ENCODE results near the gene PCLAF.

Gene PCLAF

GRCh38 chr15:64369078-64369607 lies 12.1 kb downstream of the PCLAF start:
- H3K4me3 ChIP-seq (replicated peaks in 1 of 2; ENCODE audit: low read depth in 2 of 2, low read length in 2 of 2), result no peak overlapping the region
- TF ChIP-seq CTCF (IDR thresholded peaks at IDR 0.05; ENCODE audit: low read depth, low read length), result no peak
- DNase-seq (ENCODE audit: low read depth in 2 of 2), result peak; percentile 10 to 39

- H3K4me3 ChIP-seq (replicated peaks in 1 of 2; ENCODE audit: low read depth in 2 of 2, low read length in 2 of 2), result no peak overlapping the region
- no peak for TF ChIP-seq CTCF (IDR thresholded peaks at IDR 0.05; ENCODE audit: low read depth, low read length)
- no peak for DNase-seq (ENCODE audit: low read depth in 2 of 2)
Observed at GRCh38 chr15:64361259-64361658, 20.0 kb downstream of the PCLAF start.

- no peak for TF ChIP-seq CTCF (IDR thresholded peaks at IDR 0.05; ENCODE audit: low read depth, low read length)
- peak overlapping the region; percentile 84 to 91 for H3K4me3 ChIP-seq (replicated peaks in 1 of 2; ENCODE audit: low read depth in 2 of 2, low read length in 2 of 2)
- DNase-seq (ENCODE audit: low read depth in 2 of 2), result no peak
Observed at GRCh38 chr15:64356710-64357040, 24.6 kb downstream of the PCLAF start.

- DNase-seq (ENCODE audit: low read depth in 2 of 2), result peak; percentile 98 to 99
- H3K4me3 ChIP-seq (replicated peaks in 1 of 2; ENCODE audit: low read depth in 2 of 2, low read length in 2 of 2), result peak within 1 kb of the TSS; percentile 84 to 91
- TF ChIP-seq CTCF (IDR thresholded peaks at IDR 0.05; ENCODE audit: low read depth, low read length), result peak; percentile 26
Observed at GRCh38 chr15:64355944-64356709, 25.1 kb downstream of the PCLAF start, which contains the start of gene CSNK1G1. TSS of gene CSNK1G1 (minus strand) at chr15:64356173. CDS start at chr15:64300499, 55,674 bp downstream.

- TF ChIP-seq CTCF (IDR thresholded peaks at IDR 0.05; ENCODE audit: low read depth, low read length), result no peak
- peak in 1 of 2 donors; percentile 10 for DNase-seq (ENCODE audit: low read depth in 2 of 2)
Observed at GRCh38 chr15:64355348-64355943, 25.8 kb downstream of the PCLAF start.

GRCh38 chr15:64354688-64355344 lies 26.4 kb downstream of the PCLAF start:
- DNase-seq (ENCODE audit: low read depth in 2 of 2), result no peak

More at GRCh38 chr15:64355348-64355943, 25.8 kb downstream of the PCLAF start:
- H3K4me3 ChIP-seq (replicated peaks in 1 of 2; ENCODE audit: low read depth in 2 of 2, low read length in 2 of 2), result peak overlapping the region; percentile 84 to 91

More at GRCh38 chr15:64354688-64355344, 26.4 kb downstream of the PCLAF start:
- H3K4me3 ChIP-seq (replicated peaks in 1 of 2; ENCODE audit: low read depth in 2 of 2, low read length in 2 of 2), result peak overlapping the region; percentile 84 to 91
- no peak for TF ChIP-seq CTCF (IDR thresholded peaks at IDR 0.05; ENCODE audit: low read depth, low read length)
